DOHH2 (cell line): ENCODE data around the gene NR5A2.

Experiments
- H3F3A ChIP-seq: fragments of 200-600 bp; sonication (generic), shearing (Covaris generic); 2 replicates; pipeline ENCODE4 v1.6.0; 2016; ENCODE audit warnings: antibody characterized with exemption, mild to moderate bottlenecking; ENCODE audit not compliant: control insufficient read depth, insufficient read depth
- H3K27ac ChIP-seq: fragments of 200-600 bp; sonication (generic); 2 replicates; pipeline ENCODE4 v1.5.1; 2014; ENCODE audit warnings: low read depth, mild to moderate bottlenecking, low read length, moderate library complexity
- H3K27me3 ChIP-seq: fragments of 200-600 bp; sonication (generic); 2 replicates; pipeline ENCODE4 v1.6.1; 2014; ENCODE audit warnings: mild to moderate bottlenecking, low read length, mixed read lengths; ENCODE audit not compliant: control insufficient read depth
- H3K36me3 ChIP-seq: fragments of 200-600 bp; sonication (generic); 2 replicates; pipeline ENCODE4 v1.6.1; 2014; ENCODE audit warnings: mild to moderate bottlenecking, low read length, moderate library complexity, mixed read lengths; ENCODE audit not compliant: control insufficient read depth
- H3K4me1 ChIP-seq: fragments of 200-600 bp; sonication (generic); 2 replicates; pipeline ENCODE4 v1.6.1; 2014; ENCODE audit warnings: mild to moderate bottlenecking, low read length, mixed read lengths; ENCODE audit not compliant: control insufficient read depth
- H3K4me2 ChIP-seq: fragments of 200-600 bp; sonication (generic); 2 replicates; pipeline ENCODE4 v1.6.0; 2014; ENCODE audit warnings: mild to moderate bottlenecking, low read length, moderate library complexity
- H3K4me3 ChIP-seq: fragments of 200-600 bp; sonication (generic); 2 replicates; pipeline ENCODE4 v1.5.1; 2014; ENCODE audit warnings: mild to moderate bottlenecking, low read length, mixed read lengths
- H3K79me2 ChIP-seq: fragments of 200-600 bp; sonication (generic); 2 replicates; pipeline ENCODE4 v1.6.1; 2014; ENCODE audit warnings: mild to moderate bottlenecking, low read length, mixed read lengths; ENCODE audit not compliant: control insufficient read depth
- H3K9me2 ChIP-seq: fragments of 200-600 bp; sonication (generic); replicated peaks from 2 replicates; pipeline ENCODE4 v1.6.1; 2014; ENCODE audit warnings: mild to moderate bottlenecking, low read length, mixed read lengths; ENCODE audit not compliant: control insufficient read depth
- H3K9me3 ChIP-seq: fragments of 200-600 bp; sonication (generic); 2 replicates; pipeline ENCODE4 v1.6.1; 2014; ENCODE audit warnings: antibody characterized with exemption, low read length, mixed read lengths; ENCODE audit not compliant: control insufficient read depth, insufficient read depth
- H4K20me1 ChIP-seq: fragments of 200-600 bp; sonication (generic); 2 replicates; pipeline ENCODE4 v1.6.0; 2014; ENCODE audit warnings: low read depth, mild to moderate bottlenecking, antibody characterized with exemption, low read length, moderate library complexity; ENCODE audit not compliant: control insufficient read depth, insufficient read depth
- CTCF ChIP-seq: fragments of 200-600 bp; sonication (generic); IDR thresholded peaks from one replicate; pipeline ENCODE4 v1.5.1; 2014; ENCODE audit warnings: antibody characterized with exemption, mild to moderate bottlenecking, low read depth, low read length; ENCODE audit not compliant: poor library complexity, severe bottlenecking
- EZH2phosphoT487 ChIP-seq: fragments of 200-600 bp; sonication (generic); IDR thresholded peaks from 2 replicates; pipeline ENCODE4 v1.6.1; 2017; ENCODE audit warnings: borderline replicate concordance, mild to moderate bottlenecking, antibody characterized with exemption, low read length, moderate library complexity, mixed read lengths

The NR5A2 gene

DNA sequence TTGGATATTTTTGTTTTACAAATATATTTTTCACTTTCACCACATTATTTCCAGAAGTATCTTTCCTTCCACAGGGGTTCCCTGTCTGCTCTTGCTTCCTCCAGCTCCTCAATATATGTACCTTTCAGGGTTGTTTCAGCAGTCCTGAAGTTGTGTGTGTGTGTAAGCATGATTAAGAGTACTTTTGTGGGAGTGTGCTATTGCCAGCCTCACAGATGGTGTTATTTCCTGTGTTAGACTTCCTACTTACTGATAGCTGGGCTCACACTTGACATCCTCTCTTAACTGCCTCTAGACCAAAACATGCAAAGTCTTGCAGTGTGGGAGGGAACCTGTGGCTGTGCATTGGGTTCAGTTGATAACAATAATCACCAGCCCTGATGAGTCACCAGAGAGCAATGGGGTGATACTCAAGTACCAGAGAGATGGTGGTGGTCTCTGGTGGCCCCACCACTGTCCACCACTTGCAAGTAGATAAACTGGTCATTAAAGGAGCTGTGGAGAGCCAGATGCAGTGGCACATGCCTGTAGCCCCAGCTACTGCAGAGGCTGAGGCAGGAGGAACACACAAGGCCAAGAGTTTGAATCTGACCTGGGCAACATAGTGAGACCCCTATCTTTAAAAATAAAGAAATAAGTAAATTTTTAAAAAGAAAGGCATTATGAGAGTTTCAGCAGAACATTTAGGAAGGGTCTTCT, 126.7 kb downstream of the NR5A2 start:
- no peaks in the 10 kb centered on the region for H3F3A ChIP-seq

GRCh38 chr1:200157715-200158114, 130.2 kb downstream of the NR5A2 start:
- Histone ChIP-seq H3F3A (no peaks in the 10 kb centered on the region), H3K27me3 (no peaks in the 10 kb centered on the region), H3K9me3 (no peaks in the 10 kb centered on the region), H3K36me3 (no peaks in the 10 kb centered on the region), H3K4me3 (no peak overlapping the region), H3K4me2 (no peak overlapping the region), H3K9me2 (no peaks in the 10 kb centered on the region), H3K27ac (no peak overlapping the region), H3K79me2 (no peaks in the 10 kb centered on the region), H4K20me1 (no peaks in the 10 kb centered on the region), H3K4me1 (peaks cover 38% of the 10 kb centered on the region)
- TF ChIP-seq EZH2phosphoT487, result no peak
- no peak for TF ChIP-seq CTCF

More for the DNA sequence above, 126.7 kb downstream of the NR5A2 start:
- H3K79me2 ChIP-seq, result no peaks in the 10 kb centered on the region
- H3K4me1 ChIP-seq, result peaks cover 59% of the 10 kb centered on the region
- H4K20me1 ChIP-seq, result no peaks in the 10 kb centered on the region
- H3K27ac ChIP-seq, result peak overlapping the region; percentile 66
- no peaks in the 10 kb centered on the region for H3K36me3 ChIP-seq
- H3K4me2 ChIP-seq, result peak overlapping the region; percentile 62
- no peaks in the 10 kb centered on the region for H3K27me3 ChIP-seq
- TF ChIP-seq CTCF (no peak), EZH2phosphoT487 (no peak)
- peak overlapping the region; percentile 55 for H3K4me3 ChIP-seq
- H3K9me2 ChIP-seq, result no peaks in the 10 kb centered on the region
- H3K9me3 ChIP-seq, result no peaks in the 10 kb centered on the region

GRCh38 chr1:200161801-200162200, 134.3 kb downstream of the NR5A2 start:
- H3K79me2 ChIP-seq, result no peaks in the 10 kb centered on the region
- no peaks in the 10 kb centered on the region for H3K27me3 ChIP-seq

More at GRCh38 chr1:200161801-200162200, 134.3 kb downstream of the NR5A2 start:
- no peaks in the 10 kb centered on the region for H3K36me3 ChIP-seq
- H3F3A ChIP-seq, result no peaks in the 10 kb centered on the region
- no peak overlapping the region for H3K27ac ChIP-seq
- no peak overlapping the region for H3K4me3 ChIP-seq
- no peaks in the 10 kb centered on the region for H4K20me1 ChIP-seq
- H3K9me3 ChIP-seq, result no peaks in the 10 kb centered on the region
- H3K4me1 ChIP-seq, result peaks cover 18% of the 10 kb centered on the region
- no peaks in the 10 kb centered on the region for H3K9me2 ChIP-seq
- no peak overlapping the region for H3K4me2 ChIP-seq
- TF ChIP-seq EZH2phosphoT487 (no peak), CTCF (no peak)
